ENCODE measurements around the gene PINK1.

The PINK1 gene

DNA sequence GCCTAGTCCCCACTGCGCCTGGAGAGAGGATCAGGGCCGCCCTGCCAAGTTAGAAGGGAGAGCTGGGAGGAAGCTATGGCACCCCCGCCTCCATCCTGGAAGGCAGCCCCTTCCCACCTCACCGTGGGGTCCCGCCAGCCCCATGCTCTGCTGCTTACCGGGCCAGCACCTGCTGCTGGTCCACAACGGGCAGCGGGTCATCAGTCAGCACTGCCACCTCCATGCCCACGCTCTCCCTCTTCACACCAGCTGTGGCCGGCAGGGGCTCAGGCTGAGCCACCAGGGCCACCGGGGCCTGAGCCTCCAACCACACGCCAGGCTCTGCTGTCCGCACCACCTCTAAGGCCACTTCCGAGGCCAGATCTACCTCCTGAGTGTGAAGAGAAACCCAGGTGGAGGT lies 51.4 kb downstream of the PINK1 start:
- no peak overlapping the region for H3K4me2 ChIP-seq (ENCODE audit: low read length)
- no peaks in the 10 kb centered on the region for H3K27me3 ChIP-seq (ENCODE audit: insufficient read depth, low read length)
- no peaks in the 10 kb centered on the region for H3K4me1 ChIP-seq (ENCODE audit: insufficient read depth, low read length, severe bottlenecking)
- H3F3A ChIP-seq (ENCODE audit: insufficient read depth, low read length): no peaks in the 10 kb centered on the region
- H3K36me3 ChIP-seq (ENCODE audit: insufficient read depth, low read length): no peaks in the 10 kb centered on the region
- H3K79me2 ChIP-seq (ENCODE audit: insufficient read depth, low read length): no peaks in the 10 kb centered on the region
- H3K9ac ChIP-seq (ENCODE audit: low read length): no peak overlapping the region
- TF ChIP-seq CTCF (IDR thresholded peaks at IDR 0.05; ENCODE audit: low read length) (no peak), EZH2 (IDR thresholded peaks at IDR 0.05; ENCODE audit: borderline replicate concordance, low read length) (no peak)
- H3K9me2 ChIP-seq (ENCODE audit: low read depth, low read length): no peaks in the 10 kb centered on the region
- no peak overlapping the region for H3K4me3 ChIP-seq (ENCODE audit: low read depth, low read length, poor library complexity, severe bottlenecking)
- H3K27ac ChIP-seq (ENCODE audit: low read depth, low read length, poor library complexity, severe bottlenecking): no peak overlapping the region
- no peak overlapping the region for H2AFZ ChIP-seq (ENCODE audit: low read length)
- no peaks in the 10 kb centered on the region for H4K20me1 ChIP-seq (ENCODE audit: insufficient read depth, low read length)
- no peaks in the 10 kb centered on the region for H3K9me3 ChIP-seq (ENCODE audit: low read length)

DNA sequence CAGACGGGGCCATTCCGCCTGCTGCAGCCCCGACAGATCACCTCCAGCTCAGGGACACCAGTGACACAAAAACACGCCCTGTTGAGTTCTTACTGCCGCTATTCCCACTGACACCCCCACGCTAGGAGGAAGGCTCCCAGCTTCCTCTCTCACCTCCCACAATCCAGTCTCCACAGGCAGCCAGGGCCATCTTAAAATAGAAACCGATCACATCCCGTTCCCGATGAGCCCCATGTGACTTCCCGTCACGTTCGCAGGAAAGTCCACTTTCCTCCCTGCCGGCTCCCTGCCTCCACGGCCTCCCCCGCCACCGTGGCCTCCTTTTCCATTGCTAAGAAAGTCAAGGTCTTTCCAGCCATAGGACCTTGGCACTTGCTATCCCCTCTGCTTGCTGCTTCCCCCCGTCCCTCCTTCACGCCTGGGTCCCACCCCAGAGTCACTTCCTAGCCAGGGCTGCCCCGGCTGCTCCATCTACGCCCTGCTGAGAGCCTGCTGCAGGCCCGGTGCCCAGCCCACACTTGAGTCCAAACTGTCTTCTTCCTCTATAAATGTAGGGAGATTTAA lies 51.9 kb downstream of the PINK1 start:
- Histone ChIP-seq H3K4me2 (ENCODE audit: low read length) (no peak overlapping the region), H3K79me2 (ENCODE audit: insufficient read depth, low read length) (no peaks in the 10 kb centered on the region), H3K9me3 (ENCODE audit: low read length) (no peaks in the 10 kb centered on the region), H3K4me3 (ENCODE audit: low read depth, low read length, poor library complexity, severe bottlenecking) (no peak overlapping the region), H3K27ac (ENCODE audit: low read depth, low read length, poor library complexity, severe bottlenecking) (no peak overlapping the region), H3K9ac (ENCODE audit: low read length) (no peak overlapping the region), H3K9me2 (ENCODE audit: low read depth, low read length) (no peaks in the 10 kb centered on the region), H3F3A (ENCODE audit: insufficient read depth, low read length) (no peaks in the 10 kb centered on the region), H2AFZ (ENCODE audit: low read length) (no peak overlapping the region), H3K4me1 (ENCODE audit: insufficient read depth, low read length, severe bottlenecking) (no peaks in the 10 kb centered on the region), H3K36me3 (ENCODE audit: insufficient read depth, low read length) (no peaks in the 10 kb centered on the region), H3K27me3 (ENCODE audit: insufficient read depth, low read length) (no peaks in the 10 kb centered on the region), H4K20me1 (ENCODE audit: insufficient read depth, low read length) (no peaks in the 10 kb centered on the region)
- TF ChIP-seq EZH2 (IDR thresholded peaks at IDR 0.05; ENCODE audit: borderline replicate concordance, low read length) (no peak), CTCF (IDR thresholded peaks at IDR 0.05; ENCODE audit: low read length) (no peak)

- no peak overlapping the region for H2AFZ ChIP-seq (ENCODE audit: low read length)
- H3K4me2 ChIP-seq (ENCODE audit: low read length): no peak overlapping the region
- H3K79me2 ChIP-seq (ENCODE audit: insufficient read depth, low read length): no peaks in the 10 kb centered on the region
- H3K9me2 ChIP-seq (ENCODE audit: low read depth, low read length): no peaks in the 10 kb centered on the region
- H3K4me3 ChIP-seq (ENCODE audit: low read depth, low read length, poor library complexity, severe bottlenecking): no peak overlapping the region
- no peaks in the 10 kb centered on the region for H3F3A ChIP-seq (ENCODE audit: insufficient read depth, low read length)
- no peaks in the 10 kb centered on the region for H3K27me3 ChIP-seq (ENCODE audit: insufficient read depth, low read length)
- no peak overlapping the region for H3K27ac ChIP-seq (ENCODE audit: low read depth, low read length, poor library complexity, severe bottlenecking)
- no peaks in the 10 kb centered on the region for H3K4me1 ChIP-seq (ENCODE audit: insufficient read depth, low read length, severe bottlenecking)
- TF ChIP-seq CTCF (IDR thresholded peaks at IDR 0.05; ENCODE audit: low read length) (no peak), EZH2 (IDR thresholded peaks at IDR 0.05; ENCODE audit: borderline replicate concordance, low read length) (no peak)
- no peaks in the 10 kb centered on the region for H3K36me3 ChIP-seq (ENCODE audit: insufficient read depth, low read length)
- H3K9ac ChIP-seq (ENCODE audit: low read length): no peak overlapping the region
- no peaks in the 10 kb centered on the region for H4K20me1 ChIP-seq (ENCODE audit: insufficient read depth, low read length)
- H3K9me3 ChIP-seq (ENCODE audit: low read length): no peaks in the 10 kb centered on the region
Measured at GRCh38 chr1:20685741-20686140, 52.5 kb downstream of the PINK1 start.

Data from OCI-LY1 (cell line).